Common myeloid progenitor, CD34-positive (primary cell): Measurements from ENCODE around the gene ACR.

Experiments used
- CTCF ChIA-PET: fragments of 350-600 bp; sonication (Branson Sonifier 250); formaldehyde crosslinking; loops from one replicate; lab custom pipeline; 2021; ENCODE audit warnings: antibody characterized with exemption; lab: Charles Lee
- POLR2A ChIA-PET: fragments of 350-600 bp; sonication (Branson Sonifier 250); formaldehyde crosslinking; loops from one replicate; lab custom pipeline; 2021; ENCODE audit warnings: antibody characterized with exemption; lab: Charles Lee
- DNase-seq, 3 donors: peaks; one replicate each; pipeline versions ENCODE4 v3.0.0 to v3.0.0-alpha.2; 2013
- H3K27ac ChIP-seq, 2 experiments: 1 replicate in 1 of 2; 2 replicates in 1 of 2; pipeline ENCODE4 v1.7.0; 2013; ENCODE audit warnings: inconsistent platforms in 2 of 2, low read length in 2 of 2, mild to moderate bottlenecking in 2 of 2, low read depth in 1 of 2, moderate library complexity in 1 of 2; ENCODE audit not compliant: severe bottlenecking in 2 of 2, insufficient read depth in 1 of 2, poor library complexity in 1 of 2
- H3K27me3 ChIP-seq, 5 experiments: replicated peaks in 2 of 5; 1 replicate in 3 of 5; 2 replicates in 2 of 5; pipeline versions ENCODE4 v1.6.1 to v1.7.0; 2013; ENCODE audit warnings: low read length in 4 of 5, mild to moderate bottlenecking in 2 of 5, moderate library complexity in 2 of 5, inconsistent platforms in 1 of 5; ENCODE audit not compliant: insufficient read depth in 5 of 5, control insufficient read depth in 4 of 5
- H3K36me3 ChIP-seq, 4 experiments: 1 replicate in 2 of 4; 2 replicates in 2 of 4; pipeline versions ENCODE4 v1.6.1 to v1.7.0; 2013; ENCODE audit warnings: low read length in 3 of 4, control low read depth in 1 of 4, mild to moderate bottlenecking in 1 of 4; ENCODE audit not compliant: control insufficient read depth in 4 of 4, insufficient read depth in 4 of 4
- H3K4me1 ChIP-seq, 4 experiments: 1 replicate in 3 of 4; 2 replicates in 1 of 4; pipeline versions ENCODE4 v1.6.1 to v1.7.1; 2013; ENCODE audit warnings: low read length in 3 of 4, mild to moderate bottlenecking in 3 of 4, control low read depth in 1 of 4, inconsistent platforms in 1 of 4, moderate library complexity in 1 of 4; ENCODE audit not compliant: control insufficient read depth in 4 of 4, insufficient read depth in 4 of 4; ENCODE audit errors: control extremely low read depth in 1 of 4
- H3K4me3 ChIP-seq, 7 experiments: 1 replicate in 4 of 7; 2 replicates in 3 of 7; pipeline versions ENCODE4 v1.5.1 to v1.7.0; 2013; ENCODE audit warnings: mild to moderate bottlenecking in 7 of 7, low read length in 6 of 7, moderate library complexity in 6 of 7, inconsistent platforms in 2 of 7, low read depth in 2 of 7, control low read depth in 1 of 7; ENCODE audit not compliant: insufficient read depth in 4 of 7, control insufficient read depth in 1 of 7; ENCODE audit errors: extremely low read depth in 1 of 7
- H3K9me3 ChIP-seq, 5 experiments: 1 replicate in 4 of 5; 2 replicates in 1 of 5; pipeline versions ENCODE4 v1.6.1 to v1.7.1; 2013; ENCODE audit warnings: low read length in 4 of 5, mild to moderate bottlenecking in 2 of 5, inconsistent platforms in 1 of 5, low read depth in 1 of 5, moderate library complexity in 1 of 5; ENCODE audit not compliant: control insufficient read depth in 4 of 5, insufficient read depth in 2 of 5; ENCODE audit errors: control extremely low read depth in 1 of 5
- WGBS: methylation state at CpG from one replicate; pipeline ENCODE4 v1.1.5; 2013; ENCODE audit not compliant: insufficient coverage; 5-methylcytosine and 5-hydroxymethylcytosine counted together

The ACR gene

GRCh38 chr22:50699756-50700386 lies 38.1 kb upstream of the ACR start:
- H3K27me3 ChIP-seq, result no peaks in the 10 kb centered on the region
- peaks cover 11 to 95% (median 72%) of the 10 kb centered on the region in 4 experiments for H3K36me3 ChIP-seq
- no peak overlapping the region for H3K4me3 ChIP-seq
- H3K9me3 ChIP-seq, result no peaks in the 10 kb centered on the region
- ChIA-PET CTCF (interaction anchor here (0.6 to 1.7 kb wide), 4 partner anchors 10 to 80 kb away, joined by 3 to 5 read pairs (median 3); no protein-coding TSS in a partner anchor), POLR2A (no interaction called here)
- peak overlapping the region in 1 of 2 experiments; percentile 4 for H3K27ac ChIP-seq
- peaks cover 0 to 13% (median 5%) of the 10 kb centered on the region in 4 experiments for H3K4me1 ChIP-seq
- DNase-seq, result no peak
- WGBS, result 96% methylated on average over 12 of the region's 15 CpGs

GRCh38 chr22:50700387-50701075 lies 37.5 kb upstream of the ACR start:
- H3K27me3 ChIP-seq, result no peaks in the 10 kb centered on the region
- no peaks in the 10 kb centered on the region for H3K9me3 ChIP-seq
- ChIA-PET POLR2A (no interaction called here), CTCF (interaction anchor here (0.6 to 1.7 kb wide), 3 partner anchors 9 to 81 kb away, joined by 3 to 5 read pairs (median 3); no protein-coding TSS in a partner anchor)
- no peak overlapping the region for H3K27ac ChIP-seq
- peaks cover 7 to 95% (median 71%) of the 10 kb centered on the region in 4 experiments for H3K36me3 ChIP-seq
- peaks cover 0 to 13% (median 5%) of the 10 kb centered on the region in 4 experiments for H3K4me1 ChIP-seq
- no peak for DNase-seq
- no peak overlapping the region for H3K4me3 ChIP-seq
- WGBS, result 93% methylated on average over 19 of the region's 19 CpGs

DNA sequence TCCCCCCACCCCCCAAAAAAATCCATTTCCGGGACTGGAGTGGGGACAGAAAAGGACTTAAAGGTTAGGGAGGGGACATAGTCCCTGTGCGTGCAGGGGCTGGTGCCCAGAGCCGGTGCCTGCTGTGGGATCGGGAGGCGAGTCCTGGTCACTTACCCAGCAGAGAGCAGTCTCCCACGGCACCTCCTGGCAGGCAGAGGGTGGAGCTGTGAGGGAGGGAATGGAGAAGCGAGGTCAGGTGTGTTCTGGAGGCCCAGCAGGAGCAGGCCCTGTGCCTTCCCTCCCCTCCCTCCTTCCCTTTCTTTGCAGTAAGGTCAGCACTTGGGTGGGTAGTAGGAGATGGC lies 37.0 kb upstream of the ACR start:
- Histone ChIP-seq H3K27ac (no peak overlapping the region), H3K27me3 (no peaks in the 10 kb centered on the region), H3K4me3 (no peak overlapping the region), H3K4me1 (peaks cover 0 to 13% (median 5%) of the 10 kb centered on the region in 4 experiments), H3K9me3 (no peaks in the 10 kb centered on the region), H3K36me3 (peaks cover 7 to 95% (median 67%) of the 10 kb centered on the region in 4 experiments)
- ChIA-PET CTCF (interaction anchor here (1.5 kb wide), 1 partner anchor 9 kb away, joined by 4 read pairs; no protein-coding TSS in a partner anchor), POLR2A (no interaction called here)
- WGBS, result 96% methylated on average over 6 of the region's 7 CpGs
- DNase-seq, result no peak

DNA sequence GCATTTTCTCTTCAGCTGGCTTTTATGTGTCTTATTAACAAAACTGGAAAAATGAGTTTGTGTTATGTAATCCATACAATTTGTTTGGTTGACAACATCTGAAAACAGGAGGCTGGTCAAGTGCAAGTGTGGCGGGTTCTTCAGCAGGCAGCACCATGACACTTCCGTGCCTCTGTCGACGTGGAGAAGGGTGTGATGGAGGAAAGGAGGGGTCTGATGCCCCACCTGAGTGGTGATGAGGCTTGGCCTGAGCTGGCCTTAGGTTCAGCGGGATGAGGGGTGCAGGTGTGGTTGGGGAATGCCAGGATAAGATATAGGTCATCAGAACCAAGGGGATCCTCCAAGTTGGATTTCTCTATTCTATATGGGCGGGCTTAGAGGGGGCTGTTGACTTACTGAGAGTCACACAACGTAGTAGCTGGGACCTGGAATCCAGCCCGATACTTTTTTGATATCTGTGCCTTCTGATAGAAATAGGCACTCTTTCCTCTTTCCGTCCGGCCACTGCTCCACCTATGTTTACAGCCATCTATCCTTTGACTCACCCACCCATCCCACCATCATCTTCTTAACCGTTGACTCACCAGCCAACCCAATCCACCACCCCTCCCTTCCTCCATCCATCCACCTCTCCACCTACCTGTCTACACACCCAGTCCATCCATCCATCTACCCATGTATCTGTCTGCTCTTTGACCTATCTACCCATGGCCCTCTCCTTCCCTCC lies 36.4 kb upstream of the ACR start:
- ChIA-PET POLR2A (no interaction called here), CTCF (interaction anchor here (0.9 to 1.5 kb wide), 2 partner anchors 9 to 14 kb away, joined by 4 read pairs; no protein-coding TSS in a partner anchor)
- H3K27ac ChIP-seq, result no peak overlapping the region
- H3K27me3 ChIP-seq, result no peaks in the 10 kb centered on the region
- H3K4me3 ChIP-seq, result no peak overlapping the region
- peaks cover 7 to 95% (median 68%) of the 10 kb centered on the region in 4 experiments for H3K36me3 ChIP-seq
- no peak for DNase-seq
- WGBS, result 100% methylated on average over 7 of the region's 11 CpGs
- peaks cover 0 to 13% (median 5%) of the 10 kb centered on the region in 4 experiments for H3K4me1 ChIP-seq
- H3K9me3 ChIP-seq, result no peaks in the 10 kb centered on the region

DNA sequence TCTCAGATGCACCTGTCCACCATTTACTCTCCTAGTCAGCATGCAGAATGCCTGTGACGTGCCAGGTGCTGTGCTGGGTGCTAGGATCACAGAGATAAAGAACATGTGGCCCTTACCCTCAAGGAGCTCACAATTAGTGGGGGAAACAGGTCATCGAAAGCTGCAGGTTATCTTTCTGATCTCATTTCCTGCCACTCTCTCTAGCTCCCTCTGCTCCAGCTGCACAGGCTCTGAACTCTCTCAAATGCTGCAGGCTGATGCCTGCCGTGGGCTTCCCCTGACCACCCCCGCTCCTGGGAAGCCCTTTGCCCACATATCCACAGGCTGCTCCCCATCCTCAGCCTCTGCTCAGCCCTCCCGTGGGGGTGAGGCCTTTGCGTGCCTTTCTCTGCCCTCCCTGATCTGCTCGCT lies 35.7 kb upstream of the ACR start:
- Histone ChIP-seq H3K9me3 (no peaks in the 10 kb centered on the region), H3K4me3 (no peak overlapping the region), H3K36me3 (peaks cover 7 to 93% (median 66%) of the 10 kb centered on the region in 4 experiments), H3K27me3 (no peaks in the 10 kb centered on the region), H3K27ac (no peak overlapping the region), H3K4me1 (peaks cover 0 to 13% (median 5%) of the 10 kb centered on the region in 4 experiments)
- no peak for DNase-seq
- CTCF ChIA-PET, result interaction anchor here (0.9 to 1.5 kb wide), 3 partner anchors 10 to 72 kb away, joined by 3 to 4 read pairs (median 4); no protein-coding TSS in a partner anchor
- POLR2A ChIA-PET, result no interaction called here
- 53% methylated on average over 7 of the region's 7 CpGs for WGBS

DNA sequence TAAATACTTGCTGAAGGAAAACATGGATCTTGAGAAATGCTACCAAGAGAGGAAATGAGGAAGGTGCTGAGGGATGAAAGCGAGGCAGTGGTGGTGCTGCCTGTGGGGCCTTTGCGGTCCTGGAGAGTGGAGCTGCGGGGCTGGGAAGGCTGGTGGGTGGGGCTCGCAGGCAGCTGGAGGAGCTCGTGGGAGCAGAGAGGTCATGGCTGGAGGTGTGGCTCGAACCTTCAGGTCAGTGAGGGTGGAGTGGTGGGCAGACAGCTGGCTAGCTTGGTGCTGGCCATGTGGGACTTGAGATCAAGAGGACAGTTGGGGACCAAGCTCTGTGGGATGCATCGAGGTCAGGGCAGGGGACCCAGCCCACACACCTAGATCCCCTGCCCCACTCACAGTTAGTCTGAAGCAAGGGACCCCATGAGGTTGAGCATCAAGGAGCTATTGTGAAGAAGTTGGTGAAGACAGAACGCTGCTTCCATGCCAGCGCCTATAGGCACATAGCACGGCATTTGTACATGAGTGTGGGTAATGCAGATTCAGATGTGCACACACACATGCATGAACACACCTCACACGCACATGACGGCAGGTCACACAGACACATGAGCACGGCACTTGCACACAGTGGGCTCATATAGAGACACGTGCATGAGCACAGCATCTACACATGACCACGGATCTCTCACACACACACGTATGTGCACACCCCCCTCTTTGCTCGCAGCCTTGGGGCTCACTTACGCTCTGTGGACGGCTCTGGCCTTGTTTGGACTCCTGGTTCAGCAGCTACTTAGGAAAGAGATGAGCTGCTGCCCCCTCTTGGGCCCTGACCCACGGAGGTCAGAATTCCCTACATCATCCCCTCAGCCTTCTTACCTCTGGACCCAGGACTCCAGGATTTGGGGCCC lies 34.9 kb upstream of the ACR start:
- ChIA-PET CTCF (interaction anchor here (0.9 to 1.5 kb wide), 5 partner anchors 9 to 195 kb away, joined by 3 to 4 read pairs (median 4); partner anchors contain the start of genes LMF2 and NCAPH2), POLR2A (no interaction called here)
- no peak overlapping the region for H3K4me3 ChIP-seq
- H3K9me3 ChIP-seq, result no peaks in the 10 kb centered on the region
- peaks cover 0 to 13% (median 5%) of the 10 kb centered on the region in 4 experiments for H3K4me1 ChIP-seq
- WGBS, result over 99% methylated on average over 18 of the region's 20 CpGs
- DNase-seq, result no peak
- peaks cover 7 to 94% (median 68%) of the 10 kb centered on the region in 4 experiments for H3K36me3 ChIP-seq
- no peaks in the 10 kb centered on the region for H3K27me3 ChIP-seq
- no peak overlapping the region for H3K27ac ChIP-seq
